Tibial artery (tissue), 4 donors: ENCODE results near the gene B3GNT8.
"Not testable (repeated sequence)": the region's sequence is repeated elsewhere in the genome, so short reads cannot be mapped to it uniquely, and the experiment has no call there.

ENCODE experiments used
- DNase-seq, 2 donors: peaks; one replicate each; pipeline ENCODE4 v3.0.0-alpha.2; 2019
- H3K27ac ChIP-seq, 2 donors: fragments of 200-600 bp; sonication (generic) in 1 of 2; 1 replicate in 1 of 2; 2 replicates in 1 of 2; pipeline ENCODE4 v1.5.1; 2018 to 2019; ENCODE audit warnings: mild to moderate bottlenecking in 1 of 2
- H3K27me3 ChIP-seq, 2 donors: fragments of 200-600 bp; sonication (generic) in 1 of 2; one replicate each; pipeline versions ENCODE4 v1.5.1 to v1.6.0; 2016 to 2019
- H3K36me3 ChIP-seq, 3 donors: fragments of 200-600 bp; sonication (generic) in 2 of 3; one replicate each; pipeline ENCODE4 v1.5.1; 2016 to 2019; ENCODE audit warnings: mild to moderate bottlenecking in 2 of 3
- H3K4me1 ChIP-seq, 4 donors: fragments of 200-600 bp; sonication (generic) in 2 of 4; 1 replicate in 3 of 4; 2 replicates in 1 of 4; pipeline ENCODE4 v1.5.1; 2016 to 2019
- H3K4me3 ChIP-seq, 2 donors: fragments of 200-600 bp; sonication (generic) in 1 of 2; 1 replicate in 1 of 2; 2 replicates in 1 of 2; pipeline ENCODE4 v1.5.1; 2018 to 2019; ENCODE audit warnings: mild to moderate bottlenecking in 2 of 2
- H3K9me3 ChIP-seq, 3 donors: fragments of 200-600 bp; sonication (generic) in 1 of 3; one replicate each; pipeline ENCODE4 v1.5.1; 2016 to 2019
- intact Hi-C: fragments of 100-400 bp; cut with DNase I; formaldehyde crosslinking; loops from one replicate; pipeline ENCODE4 v1.15.0; 2023; ENCODE audit warnings: low total_unique reads
- TF ChIP-seq, protein P1 (sequence below), 2 experiments: fragments of 200-600 bp in 1 of 2; fragments of 450-650 bp in 1 of 2; IDR thresholded peaks; one replicate each; pipeline ENCODE4 v1.5.1; 2017 to 2019; ENCODE audit warnings: antibody characterized with exemption in 2 of 2, mild to moderate bottlenecking in 1 of 2, moderate library complexity in 1 of 2

B3GNT8 gene

DNA sequence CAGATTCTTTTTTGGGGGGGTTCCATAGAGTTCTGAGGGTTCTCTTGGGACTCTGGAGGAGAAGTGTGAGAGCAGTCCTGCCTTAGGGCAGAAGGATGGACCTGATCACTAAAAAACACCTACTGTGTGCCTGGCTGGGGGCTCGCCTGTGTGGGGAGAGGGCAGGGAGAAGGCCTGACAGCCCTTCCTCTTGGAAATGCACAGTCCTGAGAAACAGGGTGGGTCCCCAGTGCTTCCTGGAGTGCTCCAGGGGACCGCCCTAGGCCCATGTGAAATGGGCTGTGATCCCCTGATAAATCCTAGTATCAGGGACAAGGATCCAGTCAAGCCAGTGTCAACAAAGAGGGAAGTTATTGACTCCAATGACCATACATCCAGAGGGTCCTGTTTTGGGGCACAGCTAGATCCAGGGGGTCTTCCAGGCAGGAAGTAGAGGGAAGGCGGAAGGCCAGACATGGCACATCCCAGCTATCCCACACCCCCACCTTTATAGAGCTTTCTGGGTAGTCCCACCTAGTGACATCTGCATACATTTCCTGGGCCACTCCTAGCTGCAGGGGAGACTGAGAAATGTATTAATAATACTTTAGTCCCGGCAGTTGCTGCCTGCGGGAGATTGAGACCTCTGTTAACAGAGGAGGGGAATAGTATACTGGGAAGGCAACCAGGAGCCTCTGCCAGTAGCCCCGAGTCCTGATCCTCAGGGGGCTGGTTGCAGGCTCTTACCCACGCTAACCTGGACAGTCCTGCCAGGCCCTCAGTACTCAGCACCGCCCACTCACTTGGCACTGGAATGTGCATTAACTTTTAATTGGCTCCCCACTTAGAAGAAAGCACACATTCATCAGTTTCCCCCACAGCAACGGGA, 15.8 kb downstream of the B3GNT8 start:
- H3K4me3 ChIP-seq, result no peak overlapping the region
- no peaks in the 10 kb centered on the region for H3K9me3 ChIP-seq
- no peak for DNase-seq
- peaks cover 0 to 25% (median 8%) of the 10 kb centered on the region in 4 donors for H3K4me1 ChIP-seq
- peaks cover 42 to 66% (median 51%) of the 10 kb centered on the region in 3 donors for H3K36me3 ChIP-seq
- intact Hi-C loops, result no loop called here
- TF ChIP-seq, protein P1, sequence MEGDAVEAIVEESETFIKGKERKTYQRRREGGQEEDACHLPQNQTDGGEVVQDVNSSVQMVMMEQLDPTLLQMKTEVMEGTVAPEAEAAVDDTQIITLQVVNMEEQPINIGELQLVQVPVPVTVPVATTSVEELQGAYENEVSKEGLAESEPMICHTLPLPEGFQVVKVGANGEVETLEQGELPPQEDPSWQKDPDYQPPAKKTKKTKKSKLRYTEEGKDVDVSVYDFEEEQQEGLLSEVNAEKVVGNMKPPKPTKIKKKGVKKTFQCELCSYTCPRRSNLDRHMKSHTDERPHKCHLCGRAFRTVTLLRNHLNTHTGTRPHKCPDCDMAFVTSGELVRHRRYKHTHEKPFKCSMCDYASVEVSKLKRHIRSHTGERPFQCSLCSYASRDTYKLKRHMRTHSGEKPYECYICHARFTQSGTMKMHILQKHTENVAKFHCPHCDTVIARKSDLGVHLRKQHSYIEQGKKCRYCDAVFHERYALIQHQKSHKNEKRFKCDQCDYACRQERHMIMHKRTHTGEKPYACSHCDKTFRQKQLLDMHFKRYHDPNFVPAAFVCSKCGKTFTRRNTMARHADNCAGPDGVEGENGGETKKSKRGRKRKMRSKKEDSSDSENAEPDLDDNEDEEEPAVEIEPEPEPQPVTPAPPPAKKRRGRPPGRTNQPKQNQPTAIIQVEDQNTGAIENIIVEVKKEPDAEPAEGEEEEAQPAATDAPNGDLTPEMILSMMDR (IDR thresholded peaks at IDR 0.05), result no peak
- no peaks in the 10 kb centered on the region for H3K27me3 ChIP-seq
- H3K27ac ChIP-seq, result no peak overlapping the region

DNA sequence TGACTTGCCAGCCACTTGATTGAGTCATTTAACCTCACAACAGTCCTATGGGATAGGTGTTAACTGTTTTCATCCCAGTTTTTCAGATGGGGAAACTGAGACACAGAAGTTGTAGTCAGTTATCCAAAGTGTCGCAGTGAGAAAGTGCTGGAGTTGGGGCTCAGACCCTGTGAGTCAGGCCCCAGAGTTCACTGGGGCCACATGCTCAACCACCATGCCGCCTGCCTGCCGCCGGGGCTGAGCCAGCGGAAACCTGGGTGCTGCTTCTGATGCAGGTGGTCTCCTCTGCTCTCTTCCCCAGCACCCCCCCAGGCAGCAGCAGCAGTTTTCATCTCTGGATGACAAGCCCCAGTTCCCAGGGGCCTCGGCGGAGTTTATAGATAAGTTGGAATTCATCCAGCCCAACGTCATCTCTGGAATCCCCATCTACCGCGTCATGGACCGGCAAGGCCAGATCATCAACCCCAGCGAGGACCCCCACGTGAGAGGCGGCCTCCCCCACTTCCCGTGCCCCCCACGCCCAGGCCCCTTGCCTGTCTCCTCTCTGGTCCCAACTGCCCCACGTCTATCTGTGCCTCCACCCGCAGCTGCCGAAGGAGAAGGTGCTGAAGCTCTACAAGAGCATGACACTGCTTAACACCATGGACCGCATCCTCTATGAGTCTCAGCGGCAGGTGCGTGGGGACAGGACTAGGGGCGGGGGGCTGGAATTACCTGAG, 16.7 kb downstream of the B3GNT8 start:
- TF ChIP-seq, protein P1 (IDR thresholded peaks at IDR 0.05), result no peak
- Histone ChIP-seq H3K27me3 (no peaks in the 10 kb centered on the region), H3K4me1 (peaks cover 0 to 25% (median 8%) of the 10 kb centered on the region in 4 donors), H3K36me3 (peaks cover 37 to 64% (median 47%) of the 10 kb centered on the region in 3 donors), H3K9me3 (no peaks in the 10 kb centered on the region), H3K4me3 (no peak overlapping the region), H3K27ac (no peak overlapping the region)
- no peak for DNase-seq
- intact Hi-C loops, result no loop called here

DNA sequence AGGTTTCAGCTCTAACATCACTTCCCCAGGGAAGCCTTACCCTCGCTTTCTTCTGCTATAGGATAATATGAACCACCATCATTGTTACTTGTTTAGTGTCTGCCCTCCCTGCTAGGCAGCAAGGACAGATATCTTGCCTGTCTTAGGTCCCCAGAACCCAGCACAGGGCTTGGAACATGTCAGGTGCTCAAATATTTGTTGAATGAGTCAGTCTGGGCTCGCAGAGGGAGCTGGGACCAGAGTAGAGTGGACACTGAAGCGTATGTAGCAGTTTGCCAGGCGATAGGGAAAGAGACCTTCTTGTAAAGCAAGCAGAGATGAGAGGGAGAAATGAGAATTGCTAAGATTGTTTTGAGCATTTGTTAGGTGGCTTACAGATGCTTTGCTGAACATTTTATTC, 17.9 kb downstream of the B3GNT8 start:
- no peaks in the 10 kb centered on the region for H3K27me3 ChIP-seq
- intact Hi-C loops, result no loop called here
- peaks cover 26 to 56% (median 35%) of the 10 kb centered on the region in 3 donors for H3K36me3 ChIP-seq
- H3K27ac ChIP-seq, result no peak overlapping the region
- DNase-seq, result no peak
- H3K4me1 ChIP-seq, result peaks cover 0 to 25% (median 8%) of the 10 kb centered on the region in 4 donors
- no peak overlapping the region for H3K4me3 ChIP-seq
- H3K9me3 ChIP-seq, result no peaks in the 10 kb centered on the region
- TF ChIP-seq, protein P1 (IDR thresholded peaks at IDR 0.05), result no peak

DNA sequence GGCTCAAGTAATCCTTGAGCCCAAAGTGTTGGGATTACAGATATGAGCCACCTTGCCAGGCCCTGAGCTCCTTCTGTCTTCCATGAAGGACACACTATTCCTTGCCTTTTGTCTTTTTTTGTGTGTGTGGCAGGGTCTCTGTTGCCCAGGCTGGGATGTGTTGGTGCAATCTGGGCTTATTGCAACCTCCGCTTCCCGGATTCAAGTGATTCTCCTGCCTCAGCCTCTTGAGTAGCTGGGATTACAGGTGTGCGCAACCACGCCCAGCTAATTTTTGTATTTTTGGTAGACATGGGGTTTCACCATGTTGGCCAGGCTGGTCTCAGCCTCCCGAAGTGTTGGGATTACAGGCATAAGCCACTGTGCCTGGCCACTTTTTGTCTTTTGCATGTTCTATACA, 18.3 kb downstream of the B3GNT8 start:
- intact Hi-C loops, H3K27me3 ChIP-seq, H3K4me3 ChIP-seq, H3K27ac ChIP-seq, DNase-seq, H3K9me3 ChIP-seq: not testable (repeated sequence)
- Histone ChIP-seq H3K36me3 (peaks cover 22 to 51% (median 31%) of the 10 kb centered on the region in 3 donors), H3K4me1 (peaks cover 0 to 25% (median 8%) of the 10 kb centered on the region in 4 donors)

DNA sequence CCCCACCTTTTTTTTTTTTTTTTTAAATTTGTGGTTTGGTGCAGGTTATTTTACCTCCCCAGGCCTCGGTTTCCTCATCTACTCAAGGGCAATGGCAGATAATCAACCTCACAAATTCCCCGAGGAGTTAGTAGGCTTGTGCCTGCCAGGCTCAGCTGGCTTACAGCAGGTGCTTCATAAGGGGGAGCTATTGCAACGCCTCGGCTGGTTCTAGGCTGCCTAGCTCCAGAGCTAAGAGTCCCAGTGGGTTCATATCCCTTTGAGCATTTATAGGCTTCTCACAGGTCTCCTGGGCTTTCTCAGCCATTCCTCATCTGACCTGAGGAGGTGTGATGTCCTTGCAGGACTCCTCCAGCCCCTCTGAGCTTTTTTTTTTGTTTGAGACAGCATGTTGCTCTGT, 18.9 kb downstream of the B3GNT8 start:
- no peak overlapping the region for H3K27ac ChIP-seq
- TF ChIP-seq, protein P1 (IDR thresholded peaks at IDR 0.05), result no peak
- H3K4me1 ChIP-seq, result peaks cover 0 to 25% (median 8%) of the 10 kb centered on the region in 4 donors
- H3K27me3 ChIP-seq, result no peaks in the 10 kb centered on the region
- no peak overlapping the region for H3K4me3 ChIP-seq
- H3K36me3 ChIP-seq, result peaks cover 16 to 50% (median 29%) of the 10 kb centered on the region in 3 donors
- DNase-seq, result no peak
- intact Hi-C loops, result no loop called here
- no peaks in the 10 kb centered on the region for H3K9me3 ChIP-seq

DNA sequence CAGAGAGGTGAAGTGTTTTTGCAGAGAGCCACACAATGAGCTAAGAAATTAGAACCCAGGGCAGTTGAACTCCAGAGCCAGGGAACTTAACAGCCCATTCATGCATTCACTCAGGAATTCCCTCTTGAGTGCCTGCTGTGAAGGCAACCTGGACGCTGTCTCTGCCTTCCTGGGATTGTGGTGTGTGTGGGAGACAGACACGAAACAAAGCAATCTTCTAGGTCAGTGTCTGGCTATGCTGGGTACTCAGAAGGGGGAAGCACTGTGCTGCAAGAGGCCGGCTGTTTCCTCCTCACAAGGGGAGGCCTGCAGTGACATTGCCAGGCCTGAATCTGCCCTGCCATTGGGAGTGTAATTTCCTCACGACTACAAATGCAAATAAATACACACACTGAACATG, 19.9 kb downstream of the B3GNT8 start:
- Histone ChIP-seq H3K4me1 (peaks cover 0 to 25% (median 8%) of the 10 kb centered on the region in 4 donors), H3K4me3 (no peak overlapping the region), H3K27ac (no peak overlapping the region), H3K36me3 (peaks cover 8 to 45% (median 26%) of the 10 kb centered on the region in 3 donors), H3K9me3 (no peaks in the 10 kb centered on the region), H3K27me3 (no peaks in the 10 kb centered on the region)
- peak in 1 of 2 donors; percentile 35 for DNase-seq
- TF ChIP-seq, protein P1 (IDR thresholded peaks at IDR 0.05), result no peak
- intact Hi-C loops, result no loop called here
